Skeletal muscle tissue (tissue), 4 donors: ENCODE results near the gene TNS3. TPM values are rescaled to one million over a fixed set of nuclear protein-coding genes. Genes with fewer than 3 reads are reported as not detected.

ENCODE experiments used
- H3K27ac ChIP-seq: one replicate; pipeline ENCODE4 v1.7.0; 2013; ENCODE audit warnings: mild to moderate bottlenecking, low read depth, low read length, inconsistent platforms
- H3K27me3 ChIP-seq, 3 donors: one replicate each; pipeline ENCODE4 v1.7.0; 2013; ENCODE audit warnings: low read length in 3 of 3; ENCODE audit not compliant: control insufficient read depth in 3 of 3, insufficient read depth in 3 of 3
- H3K36me3 ChIP-seq, 3 donors: one replicate each; pipeline ENCODE4 v1.7.0; 2013; ENCODE audit warnings: low read length in 3 of 3; ENCODE audit not compliant: control insufficient read depth in 3 of 3, insufficient read depth in 3 of 3
- H3K4me1 ChIP-seq, 3 donors: one replicate each; pipeline ENCODE4 v1.7.0; 2013; ENCODE audit warnings: low read length in 3 of 3, mild to moderate bottlenecking in 3 of 3; ENCODE audit not compliant: control insufficient read depth in 3 of 3, insufficient read depth in 3 of 3
- H3K4me3 ChIP-seq, 3 donors: one replicate each; pipeline ENCODE4 v1.7.0; 2013; ENCODE audit warnings: low read length in 3 of 3
- H3K9ac ChIP-seq, 3 donors: one replicate each; pipeline ENCODE4 v1.7.0; 2013; ENCODE audit warnings: low read length in 3 of 3, mild to moderate bottlenecking in 3 of 3, moderate library complexity in 2 of 3, low read depth in 1 of 3
- H3K9me3 ChIP-seq, 3 donors: one replicate each; pipeline ENCODE4 v1.7.0; 2013; ENCODE audit warnings: low read length in 3 of 3; ENCODE audit not compliant: control insufficient read depth in 3 of 3
- total RNA-seq: library from RNA; depleted of rRNA; stranded (reverse); fragments of >200 nt; gene quantifications from one replicate; pipeline ENCODE4 v1.2.3, GENCODE V29; 2014
- donor health status: Osteomylitis.

TNS3 gene
- total RNA-seq, 1 donor from 2014 or later, result 33.4 TPM

DNA sequence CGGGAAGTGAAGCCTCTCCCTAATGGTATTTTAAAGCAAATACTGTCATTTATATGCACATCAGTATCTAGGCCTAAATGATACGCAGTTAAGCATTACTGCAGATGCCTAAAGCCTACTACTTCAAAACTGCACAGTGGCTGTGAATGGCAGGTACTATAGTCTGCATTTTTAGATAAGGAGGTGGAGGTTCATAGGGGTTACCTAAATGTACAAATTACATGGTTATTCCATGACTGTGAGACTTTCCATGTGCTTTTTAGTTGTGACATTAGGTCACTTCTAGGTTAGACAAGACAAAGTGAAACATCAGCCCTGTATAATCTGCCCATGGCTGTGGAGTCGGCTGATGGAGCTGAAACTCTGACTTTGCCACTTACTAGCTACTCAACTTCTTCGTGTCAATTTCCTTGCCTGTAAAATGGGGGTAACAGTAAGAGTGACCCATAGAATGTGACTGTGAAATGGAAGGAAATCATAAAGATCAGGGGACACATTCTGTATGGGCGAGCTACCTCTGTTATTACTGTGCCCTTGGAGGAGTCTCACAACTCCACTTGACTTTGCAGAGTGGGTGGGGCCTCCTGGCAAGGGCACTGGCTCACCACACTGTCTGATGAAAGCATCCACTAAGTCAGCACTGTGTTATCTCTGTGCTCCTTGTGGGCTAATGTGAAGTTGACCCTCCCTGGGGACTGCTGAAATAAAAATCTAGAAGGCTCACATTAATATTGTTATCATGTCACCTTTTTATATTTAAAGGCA, 239.4 kb downstream of the TNS3 start:
- Histone ChIP-seq H3K27ac (no peak overlapping the region), H3K4me3 (no peak overlapping the region), H3K36me3 (peaks cover 12 to 19% (median 15%) of the 10 kb centered on the region in 3 donors)

GRCh38 chr7:47340517-47340916, 241.4 kb downstream of the TNS3 start:
- Histone ChIP-seq H3K36me3 (peaks cover 12 to 17% (median 12%) of the 10 kb centered on the region in 3 donors), H3K4me1 (peaks cover 4 to 20% (median 15%) of the 10 kb centered on the region in 3 donors), H3K9me3 (peaks cover 0 to 4% (median 0%) of the 10 kb centered on the region in 3 donors), H3K27ac (no peak overlapping the region), H3K4me3 (no peak overlapping the region), H3K9ac (no peak overlapping the region), H3K27me3 (no peaks in the 10 kb centered on the region)

More for the DNA sequence above, 239.4 kb downstream of the TNS3 start:
- Histone ChIP-seq H3K4me1 (peaks cover 0 to 2% (median 2%) of the 10 kb centered on the region in 3 donors), H3K9ac (no peak overlapping the region), H3K9me3 (no peaks in the 10 kb centered on the region), H3K27me3 (no peaks in the 10 kb centered on the region)

DNA sequence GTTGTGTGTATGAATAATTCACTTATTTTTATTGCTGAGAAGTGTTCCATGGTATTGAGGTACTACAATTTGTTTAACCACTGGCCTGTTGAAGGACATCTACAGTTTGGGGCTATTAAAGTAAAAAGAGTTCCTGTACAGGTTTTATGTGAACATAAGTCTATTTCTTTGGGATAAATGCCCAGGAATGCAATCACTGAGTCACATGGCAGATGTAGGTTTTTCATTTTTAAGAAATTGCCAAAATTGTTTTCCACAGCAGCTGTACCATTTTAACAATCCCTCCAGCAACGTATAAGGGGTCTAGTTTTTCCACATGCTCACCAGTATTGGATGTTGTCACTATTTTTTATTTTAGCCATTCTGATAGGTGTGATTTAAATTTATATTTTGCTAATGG, 243.9 kb downstream of the TNS3 start:
- Histone ChIP-seq H3K9ac (no peak overlapping the region), H3K36me3 (peaks cover 0 to 9% (median 5%) of the 10 kb centered on the region in 3 donors), H3K27ac (no peak overlapping the region), H3K4me1 (peaks cover 11 to 28% (median 26%) of the 10 kb centered on the region in 3 donors), H3K4me3 (no peak overlapping the region), H3K27me3 (no peaks in the 10 kb centered on the region), H3K9me3 (peaks cover 0 to 4% (median 0%) of the 10 kb centered on the region in 3 donors)

DNA sequence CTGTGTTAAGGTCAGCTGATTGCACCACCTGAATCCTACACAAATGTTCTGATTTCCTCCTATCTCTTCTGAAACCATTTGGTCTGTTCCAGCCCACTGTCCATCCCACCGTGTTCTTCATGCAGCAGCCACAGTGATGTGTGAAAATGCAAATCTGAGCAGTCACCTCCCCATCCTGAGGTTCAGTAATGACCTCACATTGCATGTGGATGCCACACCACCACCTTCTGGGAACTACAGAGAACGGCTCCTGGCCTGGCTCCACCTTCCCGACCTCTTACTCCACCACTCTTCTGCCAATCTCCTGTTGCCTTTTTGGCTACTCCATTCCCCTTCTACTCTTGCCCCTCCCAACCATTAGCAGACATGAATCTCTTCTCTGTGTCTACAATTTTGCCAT, 244.4 kb downstream of the TNS3 start:
- Histone ChIP-seq H3K27me3 (no peaks in the 10 kb centered on the region), H3K27ac (peak overlapping the region; percentile 61), H3K4me1 (peaks cover 11 to 33% (median 26%) of the 10 kb centered on the region in 3 donors), H3K36me3 (peaks cover 0 to 8% (median 5%) of the 10 kb centered on the region in 3 donors), H3K4me3 (no peak overlapping the region), H3K9me3 (peaks cover 0 to 4% (median 0%) of the 10 kb centered on the region in 3 donors), H3K9ac (no peak overlapping the region)

DNA sequence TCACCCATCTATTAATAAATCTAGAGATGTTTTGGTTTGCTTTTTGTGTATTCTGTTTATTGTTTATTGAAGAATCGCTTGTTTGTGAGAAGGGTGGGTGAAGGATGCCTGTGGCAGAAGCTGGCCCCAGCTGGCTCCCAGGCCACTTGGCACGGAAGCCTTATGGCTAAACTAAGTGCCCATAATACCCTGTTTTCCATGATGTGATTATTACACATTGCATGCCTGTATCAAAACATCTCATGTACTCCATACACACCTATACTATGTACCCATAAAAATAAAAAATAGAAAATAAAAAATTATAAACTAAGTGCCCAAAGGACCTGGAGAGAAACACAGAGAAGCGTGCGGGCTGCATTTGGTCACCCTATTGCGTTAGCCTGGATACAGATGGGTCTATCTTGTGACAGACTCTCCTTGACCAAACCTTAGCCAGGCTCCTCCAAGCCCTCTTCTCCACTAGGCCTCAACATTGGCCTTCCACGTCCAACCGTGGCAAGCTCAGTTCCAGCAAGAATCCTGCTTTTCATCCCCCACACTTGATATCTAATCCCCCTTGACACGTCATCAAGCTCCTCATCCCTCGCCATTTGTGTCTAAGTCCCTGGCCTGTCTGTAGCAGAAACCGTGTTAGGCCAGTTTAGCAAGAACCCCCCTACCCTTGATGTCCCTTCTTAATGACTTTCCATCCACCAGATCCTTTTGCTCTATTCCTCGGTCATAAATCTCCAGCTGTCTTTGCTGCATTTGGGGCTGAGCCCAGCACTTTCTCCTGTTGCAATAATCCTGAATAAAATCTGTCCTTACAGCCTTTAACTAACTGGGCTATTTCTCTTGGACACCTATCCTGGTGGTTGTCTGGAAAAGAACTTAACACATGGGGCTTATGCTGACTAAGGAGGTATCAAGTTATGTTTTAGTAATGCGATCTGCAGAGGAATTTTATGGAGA, 245.2 kb downstream of the TNS3 start:
- Histone ChIP-seq H3K9me3 (peaks cover 0 to 4% (median 0%) of the 10 kb centered on the region in 3 donors), H3K27me3 (no peaks in the 10 kb centered on the region), H3K4me1 (peaks cover 11 to 39% (median 31%) of the 10 kb centered on the region in 3 donors), H3K27ac (peak overlapping the region; percentile 61), H3K9ac (no peak overlapping the region), H3K4me3 (no peak overlapping the region), H3K36me3 (peaks cover 0 to 3% (median 0%) of the 10 kb centered on the region in 3 donors)

- Histone ChIP-seq H3K27me3 (no peaks in the 10 kb centered on the region), H3K4me3 (peak overlapping the region in 2 of 3 donors; percentile 19 to 29), H3K27ac (peak overlapping the region; percentile 61), H3K4me1 (peaks cover 11 to 49% (median 40%) of the 10 kb centered on the region in 3 donors), H3K36me3 (peaks cover 0 to 3% (median 0%) of the 10 kb centered on the region in 3 donors), H3K9me3 (peaks cover 0 to 4% (median 0%) of the 10 kb centered on the region in 3 donors), H3K9ac (peak overlapping the region in 1 of 3 donors; percentile 16)
Measured at GRCh38 chr7:47335557-47336471, 246.1 kb downstream of the TNS3 start.

GRCh38 chr7:47335071-47335470, 246.8 kb downstream of the TNS3 start:
- H3K4me1 ChIP-seq, result peaks cover 11 to 56% (median 42%) of the 10 kb centered on the region in 3 donors
- peak overlapping the region in 1 of 3 donors; percentile 16 for H3K9ac ChIP-seq
- no peaks in the 10 kb centered on the region for H3K27me3 ChIP-seq
- H3K27ac ChIP-seq, result peak overlapping the region; percentile 61
- H3K36me3 ChIP-seq, result peaks cover 0 to 5% (median 0%) of the 10 kb centered on the region in 3 donors
- no peak overlapping the region for H3K4me3 ChIP-seq
- peaks cover 0 to 4% (median 0%) of the 10 kb centered on the region in 3 donors for H3K9me3 ChIP-seq

- H3K27me3 ChIP-seq, result no peaks in the 10 kb centered on the region
- H3K4me1 ChIP-seq, result peaks cover 19 to 67% (median 50%) of the 10 kb centered on the region in 3 donors
- no peak overlapping the region for H3K27ac ChIP-seq
- H3K9ac ChIP-seq, result no peak overlapping the region
- peaks cover 0 to 10% (median 0%) of the 10 kb centered on the region in 3 donors for H3K36me3 ChIP-seq
- peaks cover 0 to 4% (median 0%) of the 10 kb centered on the region in 3 donors for H3K9me3 ChIP-seq
- H3K4me3 ChIP-seq, result no peak overlapping the region
Measured at GRCh38 chr7:47333959-47334358, 248.0 kb downstream of the TNS3 start.

DNA sequence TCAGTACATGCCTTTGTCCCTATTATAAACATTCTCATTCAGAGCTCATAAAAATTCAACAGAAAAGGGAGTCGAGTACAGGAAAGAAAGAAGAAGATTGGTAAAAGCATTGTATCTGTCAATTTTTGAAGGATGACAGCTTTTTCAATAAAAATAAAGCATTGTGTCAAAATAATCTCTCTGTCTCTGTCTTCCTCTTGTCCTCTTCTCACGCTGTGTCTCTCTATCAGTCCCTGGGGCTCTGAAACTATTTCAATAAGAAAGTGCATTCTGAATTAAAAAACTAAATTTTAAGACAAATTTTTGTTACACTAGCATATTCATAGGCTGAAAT, 248.4 kb downstream of the TNS3 start:
- Histone ChIP-seq H3K27ac (no peak overlapping the region), H3K9me3 (peaks cover 0 to 4% (median 0%) of the 10 kb centered on the region in 3 donors), H3K4me3 (no peak overlapping the region), H3K9ac (no peak overlapping the region), H3K27me3 (no peaks in the 10 kb centered on the region), H3K4me1 (peaks cover 23 to 71% (median 55%) of the 10 kb centered on the region in 3 donors), H3K36me3 (peaks cover 0 to 10% (median 0%) of the 10 kb centered on the region in 3 donors)
